ENCODE data around the gene CEP89.
A peak's percentile ranks its signal among the peaks of the same experiment; 100 is the strongest.
"Not testable (repeated sequence)": the region's sequence is repeated elsewhere in the genome, so short reads cannot be mapped to it uniquely, and the experiment has no call there.

Gene CEP89

DNA sequence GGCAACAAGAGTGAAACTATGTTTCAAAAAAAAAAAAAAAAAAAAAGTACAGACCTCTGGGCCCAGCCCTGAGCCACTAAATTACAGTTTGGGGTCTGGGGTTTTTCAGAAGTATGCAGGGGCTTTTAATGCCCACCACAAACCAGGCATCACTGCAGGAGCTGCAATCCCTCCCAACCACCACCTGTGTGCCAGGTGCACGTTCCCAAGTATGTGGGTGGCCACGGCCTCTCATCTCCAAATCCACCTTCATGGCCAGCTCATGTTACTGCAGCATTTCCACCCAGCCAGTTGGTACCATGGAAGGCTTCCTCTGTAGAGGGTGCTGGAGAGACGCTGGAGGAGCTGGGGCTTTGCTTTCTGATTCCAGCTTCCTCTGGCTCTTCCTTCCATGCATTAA, 26.5 kb downstream of the CEP89 start:
- no peak for DNase-seq

DNA sequence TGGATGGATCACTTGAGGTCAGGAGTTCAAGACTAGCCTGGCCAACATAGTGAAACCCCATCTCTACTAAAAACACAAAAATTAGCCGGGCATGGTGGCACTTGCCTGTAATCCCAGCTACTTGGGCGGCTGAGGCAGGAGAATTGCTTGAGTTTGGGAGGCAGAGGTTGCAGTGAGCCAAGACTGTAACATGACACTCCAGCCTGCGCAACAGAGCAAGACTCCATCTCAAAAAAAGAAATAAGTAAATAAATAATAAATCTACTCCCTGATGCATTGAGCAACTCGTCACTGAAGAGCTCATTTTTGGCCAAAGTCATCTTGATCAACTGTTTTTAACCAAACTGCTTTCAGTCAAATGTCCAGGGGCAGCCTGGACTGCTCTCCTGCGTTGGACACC, 30.5 kb downstream of the CEP89 start:
- DNase-seq, result not testable (repeated sequence)

DNA sequence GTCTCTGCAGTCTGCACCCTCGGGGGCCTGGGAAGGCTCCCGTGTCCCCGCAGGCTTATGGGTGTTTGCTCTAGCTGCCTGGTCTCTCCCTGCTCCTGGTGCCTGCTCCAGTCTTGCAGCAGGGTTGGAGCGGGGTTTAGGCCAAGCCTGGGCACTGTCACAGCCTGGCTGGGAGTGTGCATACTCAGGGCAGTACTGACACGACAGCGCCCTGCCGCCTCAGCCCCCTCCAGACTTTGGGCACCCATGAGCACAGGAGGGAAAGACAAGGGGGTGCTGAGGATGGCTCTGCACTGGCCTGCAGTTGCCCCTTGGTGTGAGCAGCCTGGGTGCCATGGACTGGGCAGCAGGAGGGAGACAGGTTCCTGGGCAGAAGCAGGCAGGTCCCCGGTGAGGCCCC, 35.7 kb downstream of the CEP89 start:
- DNase-seq, result no peak

DNA sequence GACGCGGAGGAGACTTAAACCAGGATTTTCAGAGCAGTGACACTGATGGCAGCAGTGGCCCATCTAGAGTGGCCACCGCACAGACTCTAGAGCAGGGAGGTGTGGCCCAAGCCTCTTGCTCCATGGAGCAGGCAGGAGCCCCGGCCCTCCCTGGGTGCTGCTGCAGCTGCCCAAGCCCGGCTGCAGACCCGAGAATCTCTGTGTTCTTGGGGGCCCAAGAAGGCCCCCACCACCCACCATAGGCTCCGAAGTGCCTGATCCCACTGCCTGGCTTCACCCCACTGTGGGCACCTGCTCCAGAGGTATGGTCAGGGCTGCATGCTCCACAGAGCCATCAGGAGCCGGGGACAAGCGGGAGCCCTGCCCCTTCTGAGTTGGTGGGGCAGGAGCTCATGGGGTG, 36.1 kb downstream of the CEP89 start:
- no peak for DNase-seq

DNA sequence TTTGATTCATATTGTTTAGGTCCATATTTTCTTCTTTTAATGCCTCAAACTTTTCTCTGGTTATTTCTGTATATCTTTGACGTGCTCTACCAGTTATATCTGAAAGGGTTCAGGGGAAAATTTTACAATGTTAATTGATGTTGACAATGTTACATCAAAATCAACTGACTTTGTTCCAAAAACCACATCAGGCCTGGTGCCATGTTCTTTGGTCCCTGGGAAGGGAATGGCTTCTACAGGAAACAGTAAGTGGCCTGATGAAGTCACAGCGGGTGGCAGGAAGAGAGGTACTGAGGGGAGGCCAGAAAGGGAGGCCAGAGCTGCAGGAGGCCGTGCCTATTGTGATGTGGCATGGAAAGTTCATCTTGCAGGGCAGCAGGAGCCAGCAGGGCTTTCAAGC, 38.2 kb downstream of the CEP89 start:
- no peak for DNase-seq

DNA sequence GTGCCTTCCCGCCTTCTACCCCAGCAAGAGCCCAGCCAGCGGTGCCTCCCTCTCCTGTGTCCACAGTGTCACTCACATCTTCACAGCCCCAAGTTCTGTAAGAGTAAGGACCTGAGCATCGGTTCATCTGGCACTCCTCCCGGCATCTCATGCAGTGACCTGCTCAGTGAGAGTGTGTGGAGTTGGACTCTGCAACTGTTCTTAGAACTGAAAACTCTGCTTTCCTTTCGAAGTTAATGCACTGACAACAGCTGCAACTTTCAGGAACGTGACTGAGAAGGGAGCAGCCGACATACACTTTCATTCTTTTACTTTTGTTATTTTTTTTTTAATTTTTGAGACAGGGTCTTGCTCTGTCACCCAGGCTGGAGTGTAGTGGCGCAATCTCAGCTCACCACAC, 41.2 kb downstream of the CEP89 start:
- DNase-seq, result no peak

DNA sequence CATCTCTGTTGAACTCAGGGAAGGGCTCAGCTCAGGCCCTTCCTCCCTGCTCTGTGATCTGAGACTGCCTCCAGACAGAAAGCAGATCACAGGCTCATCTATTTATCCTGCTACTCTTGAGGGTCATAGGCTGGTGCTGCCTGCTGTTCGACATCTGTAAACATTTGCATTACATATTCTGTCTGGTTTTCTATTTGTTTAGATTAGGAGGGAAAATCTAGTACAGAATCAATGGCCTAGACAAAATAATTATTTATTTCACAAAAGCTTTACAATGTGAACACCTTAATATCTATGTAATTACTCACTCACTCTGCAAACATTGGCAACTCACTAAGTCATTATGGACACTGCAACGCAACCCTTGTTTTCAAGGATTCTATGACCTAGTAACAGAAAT, 43.0 kb downstream of the CEP89 start:
- no peak for DNase-seq

DNA sequence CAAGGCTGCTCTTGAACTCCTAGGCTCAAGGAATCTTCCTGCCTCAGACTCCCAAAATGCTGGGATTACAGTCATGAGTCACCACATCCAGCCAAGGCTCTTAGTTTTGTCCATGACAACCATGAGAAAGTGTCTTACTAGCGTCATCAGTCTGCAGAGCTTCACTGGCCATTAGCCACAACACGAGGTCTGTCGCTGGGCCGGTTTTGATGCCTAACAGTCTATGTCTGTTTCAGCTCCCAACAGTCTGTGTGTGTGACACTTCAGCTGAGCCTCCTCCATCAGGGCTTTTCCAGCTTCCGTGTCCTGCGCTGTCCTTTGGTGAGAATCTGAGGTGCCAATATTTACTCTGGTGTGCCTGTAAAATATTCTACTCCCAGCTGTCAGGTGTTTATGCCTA, 47.6 kb downstream of the CEP89 start:
- DNase-seq, result peak; percentile 1

DNA sequence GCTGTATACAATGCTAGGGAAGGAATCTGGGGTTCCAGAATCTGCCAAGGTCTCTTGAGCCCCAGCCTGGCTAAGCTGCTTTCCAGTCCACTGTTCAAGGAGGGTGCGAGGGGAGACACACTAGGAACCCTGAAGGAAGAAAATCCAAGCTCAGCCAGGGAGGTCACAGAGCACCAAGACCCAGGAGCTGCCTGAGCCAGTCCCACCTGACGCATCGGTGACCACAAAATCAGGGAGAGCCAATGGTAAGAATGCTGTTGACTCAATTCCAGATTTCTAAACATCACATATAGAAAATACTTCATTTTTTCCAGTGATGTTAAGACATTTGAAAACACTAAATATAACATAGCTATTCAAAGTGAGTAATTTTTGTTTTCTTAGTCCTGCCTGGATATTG, 50.1 kb downstream of the CEP89 start:
- DNase-seq, result no peak

DNA sequence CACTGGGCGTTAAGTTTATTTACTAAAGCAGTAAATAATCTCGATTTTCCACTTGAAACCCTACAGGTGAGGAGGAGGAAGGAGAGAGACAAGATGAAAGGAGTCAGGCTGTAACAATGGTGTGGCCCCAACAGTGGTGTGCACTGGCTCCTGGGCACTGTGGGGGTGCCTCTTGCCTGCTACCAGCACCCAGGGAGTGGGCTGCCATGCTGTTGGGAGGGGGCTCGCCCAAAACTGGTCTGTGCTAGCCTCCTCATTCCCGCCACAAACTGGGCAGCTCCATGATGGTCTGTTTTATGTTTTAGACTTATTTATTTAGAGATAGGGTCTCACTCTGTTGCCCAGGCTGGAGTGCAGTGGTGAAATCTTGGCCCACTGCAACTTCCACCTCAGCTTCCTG, 52.4 kb downstream of the CEP89 start:
- DNase-seq, result no peak

DNA sequence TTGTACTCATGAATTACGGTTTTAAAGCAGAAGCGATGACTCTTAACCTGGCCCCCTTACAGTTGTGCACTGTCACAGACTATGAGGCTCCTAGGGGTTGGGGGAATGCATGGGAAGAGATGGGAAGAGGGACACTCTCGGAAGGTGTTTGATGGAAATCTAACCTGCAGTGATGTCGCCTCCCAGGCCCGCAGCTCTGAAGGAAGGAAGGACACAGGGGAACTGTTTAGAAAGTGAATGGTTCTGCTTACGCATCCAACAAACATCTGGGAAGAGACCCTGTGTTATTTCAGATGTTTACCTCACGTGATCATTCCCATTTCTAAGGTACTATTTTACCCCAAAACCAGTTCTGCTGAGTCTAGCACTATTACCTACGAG, 54.2 kb downstream of the CEP89 start:
- no peak for DNase-seq

DNA sequence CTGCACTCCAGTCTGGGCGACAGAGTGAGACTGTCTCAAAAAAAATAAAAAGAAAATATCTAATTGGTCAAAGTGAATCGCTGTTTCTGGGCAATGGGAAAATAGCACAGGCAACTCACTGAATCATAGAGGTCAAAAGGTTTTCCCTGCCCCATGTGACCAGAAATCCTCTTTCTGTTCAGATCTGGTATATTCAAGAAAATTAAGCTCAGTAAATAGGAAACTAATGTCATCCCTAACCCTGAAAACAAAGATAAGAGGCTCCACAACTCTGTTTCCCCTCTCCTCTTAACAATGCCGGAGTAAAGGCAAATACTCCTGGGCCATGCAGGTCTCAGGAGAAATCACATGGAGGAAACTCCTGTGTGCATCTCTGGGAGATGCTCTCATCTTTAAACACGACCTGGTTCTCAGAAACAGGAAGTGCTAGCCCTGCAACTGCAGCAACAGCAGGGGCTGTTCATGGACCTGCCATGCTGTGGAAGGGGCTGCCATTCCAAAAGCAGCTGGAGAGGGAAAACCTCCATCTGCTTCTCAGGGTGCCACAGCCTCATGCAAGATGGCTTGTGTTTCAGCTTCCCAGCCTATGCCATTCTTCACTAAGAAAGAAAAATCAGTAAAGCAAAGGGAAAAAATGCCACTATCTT, 54.7 kb downstream of the CEP89 start:
- DNase-seq, result no peak

DNA sequence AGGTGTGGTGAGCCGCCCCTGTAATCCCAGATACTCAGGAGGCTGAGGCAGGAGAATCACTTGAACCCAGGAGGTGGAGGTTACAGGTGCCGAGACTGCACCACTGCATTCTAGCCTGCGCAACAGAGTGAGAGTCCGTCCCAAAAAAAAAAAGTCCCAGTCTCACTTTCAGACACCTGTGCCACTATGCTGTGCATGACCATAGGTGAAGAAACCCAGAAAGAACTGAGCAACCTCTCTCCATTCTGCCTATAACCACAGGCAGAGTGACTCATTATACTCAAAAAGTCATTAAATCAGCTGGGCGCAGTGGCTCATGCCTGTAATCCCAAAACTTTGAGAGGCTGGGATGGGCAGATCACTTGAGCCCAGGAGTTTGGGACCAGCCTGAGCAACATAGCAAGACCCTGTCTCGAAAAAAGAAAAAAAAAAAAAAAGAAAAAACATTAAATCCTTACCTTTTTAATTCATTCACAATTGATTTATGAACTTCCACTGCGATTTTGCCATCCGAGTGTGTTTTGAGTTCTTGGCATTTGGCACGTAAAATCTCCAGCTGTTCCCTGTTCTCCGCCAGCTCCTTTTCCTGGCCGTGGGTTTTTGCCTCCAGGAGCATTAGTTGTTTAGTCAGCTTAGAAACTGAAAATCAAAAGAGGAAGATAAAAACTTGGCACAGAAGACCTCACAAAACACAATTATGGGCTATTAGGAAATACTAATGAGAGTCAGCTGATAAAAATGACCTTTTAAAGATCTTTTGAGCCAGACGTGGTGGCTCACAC, 56.7 kb downstream of the CEP89 start:
- no peak for DNase-seq

DNA sequence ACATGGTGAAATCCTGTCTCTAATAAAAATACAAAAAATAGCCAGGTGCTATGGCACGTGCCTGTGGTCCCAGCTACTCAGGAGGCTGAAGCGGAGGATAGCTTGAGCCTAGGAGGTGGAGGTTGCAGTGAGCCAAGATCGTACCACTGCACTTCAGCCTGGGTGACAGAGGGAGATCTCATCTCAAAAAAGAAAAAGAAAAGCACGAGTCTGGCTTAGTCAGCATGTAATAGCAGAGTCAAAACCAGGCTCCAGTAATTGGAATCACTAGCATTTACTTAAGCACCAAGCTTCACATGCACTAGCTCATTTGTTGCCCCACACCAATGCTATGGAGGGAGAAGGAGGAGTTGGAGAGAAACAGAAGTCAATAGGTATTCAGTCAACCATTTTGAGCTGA, 60.3 kb downstream of the CEP89 start:
- DNase-seq, result no peak

DNA sequence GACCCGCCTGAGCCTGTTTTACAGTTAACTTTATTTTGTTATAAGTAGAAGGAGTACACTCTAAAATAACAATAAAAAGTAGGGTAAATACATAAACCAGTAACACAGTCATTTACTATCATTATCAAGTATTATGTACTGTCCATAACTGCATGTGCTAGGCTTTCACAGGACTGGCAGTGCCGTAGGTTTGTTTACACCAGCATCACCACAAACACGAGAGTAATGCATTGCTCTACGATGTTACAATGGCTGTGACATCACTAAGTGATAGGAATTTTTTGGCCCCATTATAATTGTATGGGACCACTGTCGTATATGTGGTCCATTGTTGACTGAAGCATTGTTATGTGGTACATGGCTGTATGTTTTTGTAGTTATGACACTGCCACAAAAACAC, 60.9 kb downstream of the CEP89 start:
- DNase-seq, result no peak

DNA sequence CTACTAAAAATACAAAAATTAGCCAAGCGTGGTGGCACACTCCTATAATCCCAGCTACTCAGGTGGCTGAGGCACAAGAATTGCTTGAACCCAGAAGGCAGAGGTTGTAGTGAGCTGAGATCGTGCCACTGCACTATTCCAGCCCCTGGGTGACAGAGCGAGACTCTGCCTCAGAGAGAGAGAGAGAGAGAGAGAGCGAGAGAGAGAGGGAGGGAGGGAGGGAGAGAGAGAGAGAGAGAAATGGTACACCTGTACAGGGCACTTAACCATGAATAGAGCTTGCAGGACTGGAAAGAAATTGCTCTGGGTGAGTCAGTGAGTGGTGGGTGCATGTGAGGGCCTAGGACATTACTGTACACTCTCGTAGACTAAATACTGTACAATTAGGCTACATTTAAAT, 61.7 kb downstream of the CEP89 start:
- no peak for DNase-seq

DNA sequence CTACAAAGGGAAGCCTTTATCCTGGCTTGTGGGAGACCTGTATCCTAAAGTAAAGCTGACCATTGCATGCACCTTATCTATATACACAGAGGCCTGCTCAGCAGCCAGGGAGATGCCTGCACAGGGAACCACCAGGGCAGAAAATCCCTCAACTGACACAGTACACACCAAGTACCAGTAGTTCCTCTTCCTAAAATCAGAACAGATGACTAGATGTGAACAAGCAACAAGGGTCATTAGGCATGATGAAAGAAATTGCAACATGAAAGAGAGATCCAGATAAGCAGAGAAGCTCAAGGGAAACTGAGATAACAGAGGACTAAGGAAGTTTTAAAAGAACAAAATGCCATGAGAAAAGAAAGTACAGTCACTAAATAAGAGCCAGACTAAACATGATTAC, 62.5 kb downstream of the CEP89 start:
- DNase-seq, result no peak

DNA sequence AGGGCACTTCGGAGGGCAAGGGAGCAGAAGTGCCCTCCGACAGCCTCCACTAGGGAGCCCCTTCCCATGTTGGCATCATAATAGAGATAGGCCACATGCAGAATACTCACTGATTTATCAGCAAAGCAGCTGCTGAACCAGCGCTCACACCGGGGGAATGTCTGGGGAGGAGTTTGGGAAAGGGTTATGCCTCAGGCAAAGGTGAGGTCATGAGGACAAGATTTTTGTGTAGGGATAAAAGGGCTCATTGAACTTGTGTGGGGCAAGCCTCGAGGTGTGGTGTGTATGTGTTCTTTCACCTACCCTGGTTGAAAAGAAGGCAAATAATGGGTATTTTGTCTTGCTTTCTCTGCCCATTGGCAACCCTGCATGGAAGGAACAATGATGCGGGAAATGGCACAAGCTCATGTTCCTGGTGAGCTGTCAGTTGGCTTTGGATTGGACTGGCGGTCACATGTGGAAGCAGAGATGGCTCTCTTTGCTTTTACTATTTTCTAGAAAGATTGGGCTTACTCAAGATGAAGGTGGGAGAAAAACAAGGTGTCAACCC, 63.0 kb downstream of the CEP89 start:
- no peak for DNase-seq

DNA sequence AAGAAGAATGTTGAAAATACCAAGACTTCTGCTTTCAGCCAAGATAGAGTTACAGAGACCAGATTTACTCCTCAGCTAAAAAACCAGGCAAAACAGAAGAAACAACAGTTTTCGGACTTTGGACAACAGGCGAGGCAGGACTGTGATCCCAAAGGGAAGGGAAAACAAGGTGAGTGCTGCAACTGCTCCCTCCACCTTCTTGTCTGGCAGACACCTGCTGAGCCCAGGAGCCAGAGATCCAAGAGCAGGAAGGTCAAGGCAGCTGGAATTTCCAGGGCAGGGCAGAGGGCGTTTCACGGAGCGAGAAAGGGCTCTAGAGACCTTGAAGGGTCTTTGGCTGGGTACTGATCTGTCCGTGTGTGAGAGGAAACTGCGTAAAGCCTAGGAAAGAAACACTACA, 69.3 kb downstream of the CEP89 start:
- no peak for DNase-seq

DNA sequence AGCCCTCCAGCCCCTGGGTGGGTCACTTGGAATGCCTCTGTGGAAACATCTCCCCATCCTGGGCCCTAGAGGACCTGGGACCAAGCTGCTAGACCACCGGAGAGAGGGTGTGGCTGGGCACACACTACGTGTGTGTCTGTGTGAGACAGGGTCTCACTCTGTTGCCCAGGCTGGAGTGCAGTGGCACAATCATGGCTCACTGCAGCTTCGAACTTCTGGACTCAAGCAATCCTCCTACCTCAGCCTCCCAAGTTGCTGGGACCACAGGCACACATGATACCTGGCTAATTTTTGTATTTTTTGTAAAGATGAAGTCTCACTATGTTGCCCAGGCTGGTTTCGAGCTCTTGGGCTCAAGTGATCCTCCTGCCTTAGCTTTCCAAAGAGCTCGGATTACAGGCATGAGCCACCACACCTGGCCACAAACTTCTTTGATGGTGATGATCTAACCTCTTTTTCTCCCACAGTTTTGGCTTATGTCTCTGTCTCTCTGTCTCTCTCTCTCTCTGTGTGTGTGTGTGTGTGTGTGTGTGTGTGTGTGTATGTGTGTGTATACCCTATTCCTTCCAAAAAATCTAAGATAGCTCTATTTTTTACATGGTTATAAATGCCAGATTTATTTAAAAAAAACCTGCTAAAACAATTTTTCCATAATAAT, 70.1 kb downstream of the CEP89 start:
- DNase-seq, result no peak

DNA sequence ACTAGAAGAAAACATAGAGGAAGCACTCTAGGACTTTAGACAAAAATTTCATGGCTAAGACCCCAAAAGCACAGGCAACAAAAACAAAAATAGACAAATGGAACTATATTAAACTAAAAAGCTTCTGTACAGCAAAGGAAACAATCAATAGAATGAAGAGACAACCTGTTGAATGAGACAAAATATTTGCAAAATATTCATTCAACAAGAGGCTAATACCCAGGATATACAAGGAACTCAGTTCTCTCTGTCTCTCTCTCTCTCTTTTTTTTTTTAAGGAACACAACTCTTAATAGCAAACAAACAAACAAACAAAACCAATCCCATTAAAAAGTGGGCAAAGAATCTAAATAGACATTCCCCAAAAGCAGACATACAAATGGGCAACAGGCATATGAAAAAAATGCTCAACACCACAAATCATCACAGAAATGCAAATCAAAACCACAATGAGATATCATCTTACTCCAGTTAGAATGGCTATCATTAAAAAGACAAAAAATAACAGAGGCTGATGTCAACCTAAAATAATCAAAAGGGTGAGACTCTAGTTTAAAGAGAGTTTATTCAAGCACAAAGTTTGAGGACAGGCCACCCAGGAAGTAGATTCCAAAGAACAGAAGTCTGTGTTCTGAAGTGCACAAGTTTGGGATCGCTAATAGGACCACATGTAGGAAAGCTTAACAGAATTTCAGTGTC, 75.1 kb downstream of the CEP89 start:
- DNase-seq, result peak; percentile 8

DNA sequence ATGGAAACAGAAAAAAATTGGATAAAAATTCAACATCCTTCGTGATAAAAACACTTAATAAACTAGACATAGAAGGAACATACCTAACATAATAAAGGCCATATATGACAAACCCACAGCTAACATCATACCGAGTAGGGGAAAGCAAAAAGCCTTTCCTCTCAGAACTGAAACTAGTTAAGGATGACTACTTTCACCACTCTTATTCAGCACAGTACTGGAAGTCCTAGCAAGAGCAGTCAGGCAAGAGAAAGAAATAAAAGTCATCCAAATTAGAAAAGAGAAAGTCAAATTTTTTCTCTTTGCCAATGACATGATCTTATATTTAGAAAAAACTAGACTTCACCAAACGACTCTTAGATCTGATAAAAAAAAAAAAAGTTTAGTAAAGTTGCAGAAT, 76.4 kb downstream of the CEP89 start:
- no peak for DNase-seq

DNA sequence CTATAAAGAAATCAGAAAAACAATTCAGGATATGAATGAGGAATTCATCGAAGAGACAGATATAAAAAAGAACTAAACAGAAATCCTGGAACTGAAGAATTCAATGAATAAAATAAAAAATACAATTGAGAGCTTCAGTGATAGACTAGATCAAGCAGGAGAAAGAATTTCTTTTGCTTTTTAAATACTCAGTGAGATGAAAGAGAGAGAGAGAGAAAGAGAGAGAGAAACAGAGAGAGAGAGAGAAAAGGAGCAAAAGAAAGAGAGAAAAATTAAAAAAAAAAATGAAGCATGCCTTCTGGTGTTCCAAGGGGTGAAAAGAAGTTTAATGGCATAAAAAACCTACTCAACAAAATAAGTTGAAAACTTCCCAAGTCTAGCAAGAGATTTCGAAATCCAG, 80.1 kb downstream of the CEP89 start:
- DNase-seq, result no peak

All from fibroblast of skin of abdomen (primary cell).